ENCODE results near the gene WDR88.
A peak's percentile ranks its signal among the peaks of the same experiment; 100 is the strongest.
"Not testable (repeated sequence)": the region's sequence is repeated elsewhere in the genome, so short reads cannot be mapped to it uniquely, and the experiment has no call there.

The WDR88 gene

GRCh38 chr19:33130433-33130832 lies 1.5 kb upstream of the WDR88 start:
- no peak for DNase-seq

GRCh38 chr19:33132425-33132824 lies 511 bp downstream of the WDR88 start:
- no peak for DNase-seq

GRCh38 chr19:33133438-33134031 lies 1.6 kb downstream of the WDR88 start:
- no peak for DNase-seq

- peak; percentile 53 for DNase-seq
Measured at GRCh38 chr19:33134571-33135041, 2.7 kb downstream of the WDR88 start.

- DNase-seq, result no peak
Measured at GRCh38 chr19:33139165-33139564, 7.3 kb downstream of the WDR88 start.

- DNase-seq, result peak; percentile 53
Measured at GRCh38 chr19:33143897-33144405, 12.0 kb downstream of the WDR88 start.

GRCh38 chr19:33146209-33146608 lies 14.3 kb downstream of the WDR88 start:
- DNase-seq, result no peak

GRCh38 chr19:33147538-33147937 lies 15.6 kb downstream of the WDR88 start:
- DNase-seq, result no peak

- DNase-seq, result no peak
Measured at GRCh38 chr19:33150852-33151518, 19.1 kb downstream of the WDR88 start.

GRCh38 chr19:33152176-33152575 lies 20.3 kb downstream of the WDR88 start:
- no peak for DNase-seq

GRCh38 chr19:33152625-33153024 lies 20.7 kb downstream of the WDR88 start:
- DNase-seq, result not testable (repeated sequence)

- not testable (repeated sequence) for DNase-seq
Measured at GRCh38 chr19:33154313-33154712, 22.4 kb downstream of the WDR88 start.

GRCh38 chr19:33156334-33156733 lies 24.4 kb downstream of the WDR88 start:
- no peak for DNase-seq

GRCh38 chr19:33157906-33158305 lies 26.0 kb downstream of the WDR88 start:
- DNase-seq, result no peak

- no peak for DNase-seq
Measured at GRCh38 chr19:33158365-33158764, 26.5 kb downstream of the WDR88 start.

GRCh38 chr19:33159149-33159548 lies 27.2 kb downstream of the WDR88 start:
- DNase-seq, result no peak

- no peak for DNase-seq
Measured at GRCh38 chr19:33159893-33160292, 28.0 kb downstream of the WDR88 start.

GRCh38 chr19:33161201-33161600 lies 29.3 kb downstream of the WDR88 start:
- DNase-seq, result no peak

GRCh38 chr19:33163481-33163880 lies 31.6 kb downstream of the WDR88 start:
- DNase-seq, result no peak

- not testable (repeated sequence) for DNase-seq
Measured at GRCh38 chr19:33166037-33166436, 34.1 kb downstream of the WDR88 start.

- no peak for DNase-seq
Measured at GRCh38 chr19:33167438-33167837, 35.5 kb downstream of the WDR88 start.

GRCh38 chr19:33168528-33168927 lies 36.6 kb downstream of the WDR88 start:
- DNase-seq, result no peak

GRCh38 chr19:33171222-33171795 lies 39.4 kb downstream of the WDR88 start:
- no peak for DNase-seq

GRCh38 chr19:33171916-33172359 lies 40.0 kb downstream of the WDR88 start:
- no peak for DNase-seq

Measured in activated T-cell treated with anti-CD3 and anti-CD28 coated beads for 4 hours (primary cell).